BE2C (cell line): ENCODE results near the gene INSYN2B.
"Not testable (repeated sequence)": the region's sequence is repeated elsewhere in the genome, so short reads cannot be mapped to it uniquely, and the experiment has no call there.

ENCODE experiments used
- DNase-seq: peaks from one replicate; pipeline ENCODE4 v3.0.0-alpha.2; 2020
- H3K27me3 ChIP-seq: fragments of 250-450 bp; sonication (Bioruptor Pico); 2 replicates; pipeline ENCODE4 v1.5.1; 2020; ENCODE audit warnings: mild to moderate bottlenecking
- H3K36me3 ChIP-seq: fragments of 250-450 bp; sonication (Bioruptor Pico); 2 replicates; pipeline ENCODE4 v1.5.1; 2020; ENCODE audit warnings: mild to moderate bottlenecking
- H3K4me1 ChIP-seq: fragments of 250-450 bp; sonication (Bioruptor Pico); 2 replicates; pipeline ENCODE4 v1.5.1; 2020
- H3K4me3 ChIP-seq: 2 replicates; pipeline ENCODE4 v1.5.1; 2011; ENCODE audit warnings: low read depth, low read length
- H3K9me3 ChIP-seq: fragments of 250-450 bp; sonication (Bioruptor Pico); 2 replicates; pipeline ENCODE4 v1.5.1; 2020
- CTCF ChIP-seq: IDR thresholded peaks from 2 replicates; pipeline ENCODE4 v1.5.1; 2012; ENCODE audit warnings: mild to moderate bottlenecking, low read depth, low read length

The INSYN2B gene

GRCh38 chr5:169956126-169956525, 24.2 kb downstream of the INSYN2B start:
- no peak for DNase-seq
- H3K4me1 ChIP-seq: no peaks in the 10 kb centered on the region
- H3K36me3 ChIP-seq: no peaks in the 10 kb centered on the region
- no peaks in the 10 kb centered on the region for H3K9me3 ChIP-seq
- no peak for TF ChIP-seq CTCF
- no peak overlapping the region for H3K4me3 ChIP-seq
- H3K27me3 ChIP-seq: no peaks in the 10 kb centered on the region

- TF ChIP-seq CTCF: no peak
- no peaks in the 10 kb centered on the region for H3K9me3 ChIP-seq
- H3K36me3 ChIP-seq: no peaks in the 10 kb centered on the region
- H3K4me3 ChIP-seq: no peak overlapping the region
- no peaks in the 10 kb centered on the region for H3K4me1 ChIP-seq
- no peak for DNase-seq
- H3K27me3 ChIP-seq: no peaks in the 10 kb centered on the region
Measured at GRCh38 chr5:169954786-169955185, 25.5 kb downstream of the INSYN2B start.

GRCh38 chr5:169953196-169953595, 27.1 kb downstream of the INSYN2B start:
- H3K36me3 ChIP-seq, H3K9me3 ChIP-seq, H3K4me1 ChIP-seq, H3K27me3 ChIP-seq, H3K4me3 ChIP-seq, DNase-seq: not testable (repeated sequence)

- Histone ChIP-seq H3K9me3 (no peaks in the 10 kb centered on the region), H3K36me3 (no peaks in the 10 kb centered on the region), H3K27me3 (no peaks in the 10 kb centered on the region), H3K4me3 (no peak overlapping the region), H3K4me1 (no peaks in the 10 kb centered on the region)
- TF ChIP-seq CTCF: no peak
- no peak for DNase-seq
Measured at GRCh38 chr5:169950333-169950732, 30.0 kb downstream of the INSYN2B start.

GRCh38 chr5:169946743-169947295, 33.5 kb downstream of the INSYN2B start:
- TF ChIP-seq CTCF: no peak
- DNase-seq: no peak
- Histone ChIP-seq H3K36me3 (no peaks in the 10 kb centered on the region), H3K4me1 (no peaks in the 10 kb centered on the region), H3K9me3 (no peaks in the 10 kb centered on the region), H3K4me3 (no peak overlapping the region), H3K27me3 (no peaks in the 10 kb centered on the region)

GRCh38 chr5:169945831-169946261, 34.4 kb downstream of the INSYN2B start:
- TF ChIP-seq CTCF: no peak
- H3K36me3 ChIP-seq: no peaks in the 10 kb centered on the region
- no peak overlapping the region for H3K4me3 ChIP-seq
- no peak for DNase-seq
- H3K4me1 ChIP-seq: no peaks in the 10 kb centered on the region
- no peaks in the 10 kb centered on the region for H3K27me3 ChIP-seq
- no peaks in the 10 kb centered on the region for H3K9me3 ChIP-seq
